GM12801 (cell line): ENCODE data around the gene CEP135.

Source experiments
- TF ChIP-seq, protein P1 (sequence below): IDR thresholded peaks from one replicate; pipeline ENCODE4 v1.5.1; 2011; ENCODE audit warnings: control low read depth; ENCODE audit not compliant: insufficient read length; ENCODE audit errors: extremely low read depth

Gene CEP135

GRCh38 chr4:55948726-55949481, at the start of gene CEP135:
CEP135 (plus strand) TSS chr4:55948945; CDS start chr4:55952131, 3,186 bp downstream.
- TF ChIP-seq, protein P1, sequence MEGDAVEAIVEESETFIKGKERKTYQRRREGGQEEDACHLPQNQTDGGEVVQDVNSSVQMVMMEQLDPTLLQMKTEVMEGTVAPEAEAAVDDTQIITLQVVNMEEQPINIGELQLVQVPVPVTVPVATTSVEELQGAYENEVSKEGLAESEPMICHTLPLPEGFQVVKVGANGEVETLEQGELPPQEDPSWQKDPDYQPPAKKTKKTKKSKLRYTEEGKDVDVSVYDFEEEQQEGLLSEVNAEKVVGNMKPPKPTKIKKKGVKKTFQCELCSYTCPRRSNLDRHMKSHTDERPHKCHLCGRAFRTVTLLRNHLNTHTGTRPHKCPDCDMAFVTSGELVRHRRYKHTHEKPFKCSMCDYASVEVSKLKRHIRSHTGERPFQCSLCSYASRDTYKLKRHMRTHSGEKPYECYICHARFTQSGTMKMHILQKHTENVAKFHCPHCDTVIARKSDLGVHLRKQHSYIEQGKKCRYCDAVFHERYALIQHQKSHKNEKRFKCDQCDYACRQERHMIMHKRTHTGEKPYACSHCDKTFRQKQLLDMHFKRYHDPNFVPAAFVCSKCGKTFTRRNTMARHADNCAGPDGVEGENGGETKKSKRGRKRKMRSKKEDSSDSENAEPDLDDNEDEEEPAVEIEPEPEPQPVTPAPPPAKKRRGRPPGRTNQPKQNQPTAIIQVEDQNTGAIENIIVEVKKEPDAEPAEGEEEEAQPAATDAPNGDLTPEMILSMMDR, result no peak

DNA sequence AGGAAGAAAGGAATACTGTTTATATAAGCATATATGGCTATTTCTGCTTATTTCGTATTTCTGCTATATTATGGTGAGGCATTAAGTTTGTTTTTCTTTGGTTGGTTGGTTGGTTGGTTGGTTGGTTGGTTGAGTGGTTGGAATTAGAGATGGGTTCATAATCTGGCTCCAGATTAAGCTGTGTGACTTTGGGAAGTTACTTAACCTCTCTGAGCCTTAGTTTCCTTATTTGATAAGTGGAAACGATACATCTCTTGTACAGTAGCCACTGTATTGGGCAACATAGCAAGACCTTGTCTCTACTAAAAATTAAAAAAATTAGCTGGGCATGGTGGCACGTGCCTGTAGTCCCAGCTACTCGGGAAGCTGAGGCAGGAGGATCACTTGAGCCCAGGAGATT, 46.1 kb upstream of the CEP135 start:
- TF ChIP-seq, protein P1, result no peak

GRCh38 chr4:55903577-55903976, 45.2 kb upstream of the CEP135 start:
- TF ChIP-seq, protein P1, result no peak

- TF ChIP-seq, protein P1, result no peak
Measured at GRCh38 chr4:55904576-55904975, 44.2 kb upstream of the CEP135 start.

GRCh38 chr4:55906323-55906722, 42.4 kb upstream of the CEP135 start:
- TF ChIP-seq, protein P1, result no peak

GRCh38 chr4:55906989-55907388, 41.8 kb upstream of the CEP135 start:
- TF ChIP-seq, protein P1, result no peak

- TF ChIP-seq, protein P1, result no peak
Measured at GRCh38 chr4:55907469-55907868, 41.3 kb upstream of the CEP135 start.
